WTC11 (cell line): ENCODE measurements around the gene PRSS8. TPM values are rescaled to one million over a fixed set of nuclear protein-coding genes. Genes with fewer than 3 reads are reported as not detected.

Experiments
- ATAC-seq: fragments of 200-7000 bp; cut with Tn5 transposase; 2 replicates; pipeline ENCODE4 v1.10.0; 2021; ENCODE audit warnings: mild to moderate bottlenecking, moderate library complexity
- CTCF ChIA-PET: fragments of 300-600 bp; sonication (Branson Sonifier 250); formaldehyde crosslinking; loops from one replicate; lab custom pipeline; 2021; ENCODE audit warnings: antibody characterized with exemption; lab: Charles Lee
- POLR2A ChIA-PET: fragments of 350-600 bp; sonication (Branson Sonifier 250); formaldehyde crosslinking; loops from one replicate; lab custom pipeline; 2021; ENCODE audit warnings: antibody characterized with exemption; lab: Charles Lee
- DNase-seq: peaks from one replicate; pipeline ENCODE4 v3.0.0; 2021; ENCODE audit warnings: low spot score
- H3K27ac Mint-ChIP-seq: 2 replicates; pipeline ENCODE4 v1.8.0; 2021; ENCODE audit warnings: mixed read lengths
- H3K27me3 Mint-ChIP-seq: 2 replicates; pipeline ENCODE4 v1.8.0; 2021; ENCODE audit warnings: low read depth, mild to moderate bottlenecking, moderate library complexity, mixed read lengths
- H3K36me3 Mint-ChIP-seq: 2 replicates; pipeline ENCODE4 v1.8.0; 2021; ENCODE audit warnings: mixed read lengths
- H3K4me1 Mint-ChIP-seq: 2 replicates; pipeline ENCODE4 v1.8.0; 2022; ENCODE audit warnings: mixed read lengths
- H3K4me3 Mint-ChIP-seq: 2 replicates; pipeline ENCODE4 v1.8.0; 2021; ENCODE audit warnings: mild to moderate bottlenecking, moderate library complexity, mixed read lengths
- H3K9me3 Mint-ChIP-seq: 2 replicates; pipeline ENCODE4 v1.8.0; 2021; ENCODE audit warnings: mixed read lengths
- ATF1 ChIP-seq: sonication (generic); formaldehyde crosslinking; IDR thresholded peaks from 2 replicates; pipeline ENCODE4 v1.8.1; 2023; ENCODE audit warnings: mild to moderate bottlenecking, moderate library complexity, missing genetic modification reagents
- CBFB ChIP-seq: sonication (generic); formaldehyde crosslinking; IDR thresholded peaks from 2 replicates; pipeline ENCODE4 v1.8.1; 2022; ENCODE audit warnings: mild to moderate bottlenecking, low read depth, missing genetic modification reagents
- CREM ChIP-seq: sonication (generic); formaldehyde crosslinking; IDR thresholded peaks from 2 replicates; pipeline ENCODE4 v1.8.1; 2022; ENCODE audit warnings: mild to moderate bottlenecking, missing genetic modification reagents, moderate library complexity
- FOXK1 ChIP-seq: sonication (generic); formaldehyde crosslinking; IDR thresholded peaks from 2 replicates; pipeline ENCODE4 v1.8.0; 2022; ENCODE audit warnings: mild to moderate bottlenecking, moderate library complexity, missing genetic modification reagents
- IRF1 ChIP-seq: sonication (generic); formaldehyde crosslinking; IDR thresholded peaks from 2 replicates; pipeline ENCODE4 v1.8.0; 2023; ENCODE audit warnings: missing genetic modification reagents
- JAZF1 ChIP-seq: fragments of 250-450 bp; sonication (Bioruptor Pico); IDR thresholded peaks from 2 replicates; pipeline ENCODE4 v1.9.0; 2021; ENCODE audit warnings: moderate library complexity, mild to moderate bottlenecking, inconsistent platforms
- MYBL2 ChIP-seq: sonication (generic); formaldehyde crosslinking; IDR thresholded peaks from 2 replicates; pipeline ENCODE4 v1.8.1; 2023; ENCODE audit warnings: mild to moderate bottlenecking, moderate library complexity, missing genetic modification reagents
- NFATC4 ChIP-seq: fragments of 250-450 bp; sonication (Bioruptor Pico); IDR thresholded peaks from 2 replicates; pipeline ENCODE4 v1.9.0; 2021; ENCODE audit warnings: mild to moderate bottlenecking
- OVOL2 ChIP-seq: fragments of 250-450 bp; sonication (Bioruptor Pico); IDR thresholded peaks from 2 replicates; pipeline ENCODE4 v1.9.0; 2021; ENCODE audit warnings: mild to moderate bottlenecking, borderline replicate concordance
- RORB ChIP-seq: fragments of 250-450 bp; sonication (Bioruptor Pico); IDR thresholded peaks from 2 replicates; pipeline ENCODE4 v1.9.0; 2021; ENCODE audit warnings: mild to moderate bottlenecking
- SOX15 ChIP-seq: fragments of 250-450 bp; sonication (Bioruptor Pico); IDR thresholded peaks from 2 replicates; pipeline ENCODE4 v1.9.0; 2021; ENCODE audit warnings: mild to moderate bottlenecking
- STAT6 ChIP-seq: sonication (generic); formaldehyde crosslinking; conservative IDR thresholded peaks from 2 replicates; pipeline ENCODE4 v1.8.1; 2023; ENCODE audit warnings: mild to moderate bottlenecking, low read depth, missing genetic modification reagents, moderate library complexity
- TCF7 ChIP-seq: sonication (generic); formaldehyde crosslinking; IDR thresholded peaks from 2 replicates; pipeline ENCODE4 v1.8.0; 2022; ENCODE audit warnings: mild to moderate bottlenecking, low read depth, missing genetic modification reagents, moderate library complexity
- TEAD1 ChIP-seq: sonication (generic); formaldehyde crosslinking; IDR thresholded peaks from 2 replicates; pipeline ENCODE4 v1.8.0; 2022; ENCODE audit warnings: mild to moderate bottlenecking, missing genetic modification reagents
- TP53 ChIP-seq: sonication (generic); formaldehyde crosslinking; IDR thresholded peaks from 2 replicates; pipeline ENCODE4 v1.8.1; 2023; ENCODE audit warnings: mild to moderate bottlenecking, missing genetic modification reagents
- ZBTB21 ChIP-seq: sonication (generic); formaldehyde crosslinking; IDR thresholded peaks from 2 replicates; pipeline ENCODE4 v1.8.1; 2023; ENCODE audit warnings: mild to moderate bottlenecking, missing genetic modification reagents, borderline replicate concordance
- ZNF232 ChIP-seq: sonication (generic); formaldehyde crosslinking; IDR thresholded peaks from 2 replicates; pipeline ENCODE4 v1.8.0; 2022; ENCODE audit warnings: mild to moderate bottlenecking, missing genetic modification reagents
- ZNF263 ChIP-seq: sonication (generic); formaldehyde crosslinking; IDR thresholded peaks from 2 replicates; pipeline ENCODE4 v1.8.1; 2022; ENCODE audit warnings: low read depth, mild to moderate bottlenecking, moderate library complexity, missing genetic modification reagents
- ZNF281 ChIP-seq: sonication (generic); formaldehyde crosslinking; IDR thresholded peaks from 2 replicates; pipeline ENCODE4 v1.8.0; 2023; ENCODE audit warnings: mild to moderate bottlenecking, missing genetic modification reagents
- ZNF396 ChIP-seq: fragments of 250-450 bp; sonication (Bioruptor Pico); IDR thresholded peaks from 2 replicates; pipeline ENCODE4 v1.8.0; 2021; ENCODE audit warnings: mild to moderate bottlenecking, moderate library complexity, borderline replicate concordance
- ZNF512 ChIP-seq: sonication (generic); formaldehyde crosslinking; IDR thresholded peaks from 2 replicates; pipeline ENCODE4 v1.8.1; 2022; ENCODE audit warnings: missing genetic modification reagents, borderline replicate concordance
- ZNF671 ChIP-seq: fragments of 250-450 bp; sonication (Bioruptor Pico); IDR thresholded peaks from 2 replicates; pipeline ENCODE4 v1.8.0; 2021; ENCODE audit warnings: mild to moderate bottlenecking
- total RNA-seq: library from RNA; stranded (reverse); gene quantifications from 3 replicates; pipeline ENCODE4 v1.2.3, GENCODE V29; 2021

The PRSS8 gene
- total RNA-seq, 1 experiment from 2014 or later: 78.8 TPM

- TF ChIP-seq ZBTB21 (CRISPR knock-in tag) (no peak), TEAD1 (CRISPR knock-in tag) (no peak), JAZF1 (CRISPR knock-in tag) (no peak), MYBL2 (CRISPR knock-in tag) (no peak), ZNF396 (no peak), ZNF671 (CRISPR knock-in tag) (no peak), CREM (no peak), CBFB (CRISPR knock-in tag) (no peak)
Measured at GRCh38 chr16:31093132-31093703, 42.3 kb downstream of the PRSS8 start (continued).

GRCh38 chr16:31092330-31092729 lies 43.2 kb downstream of the PRSS8 start:
- no peak for ATAC-seq

More at GRCh38 chr16:31092330-31092729, 43.2 kb downstream of the PRSS8 start:
- TF ChIP-seq ZNF232 (CRISPR knock-in tag) (no peak), RORB (no peak), ZNF281 (CRISPR knock-in tag) (no peak), OVOL2 (CRISPR knock-in tag) (no peak), TP53 (CRISPR knock-in tag) (no peak), ZNF263 (CRISPR knock-in tag) (no peak), NFATC4 (no peak), IRF1 (CRISPR knock-in tag) (no peak), STAT6 (CRISPR knock-in tag) (no peak), FOXK1 (CRISPR knock-in tag) (no peak), TCF7 (CRISPR knock-in tag) (no peak), ZBTB21 (CRISPR knock-in tag) (no peak), ATF1 (CRISPR knock-in tag) (no peak), SOX15 (CRISPR knock-in tag) (no peak), JAZF1 (CRISPR knock-in tag) (no peak), ZNF512 (CRISPR knock-in tag) (no peak)
- H3K4me3 Mint-ChIP-seq: peak overlapping the region; percentile 41; the same call in 1 of the 2 replicates
- H3K27ac Mint-ChIP-seq: no peak overlapping the region
- no peak for DNase-seq
- no peaks in the 10 kb centered on the region for H3K27me3 Mint-ChIP-seq
- 0 out of 2 replicates have a peak, but pooled peaks cover 4% of the 10 kb centered on the region for H3K9me3 Mint-ChIP-seq
- H3K36me3 Mint-ChIP-seq: peaks cover 12% of the 10 kb centered on the region
- POLR2A ChIA-PET: interaction anchor here (0.7 to 1.6 kb wide), 3 partner anchors 18 to 108 kb away, joined by 3 to 4 read pairs (median 4); partner anchors contain the start of genes KAT8, ZNF646 and ZNF668
- CTCF ChIA-PET: interaction anchor here (0.7 to 3.2 kb wide), 8 partner anchors 19 to 368 kb away, joined by 3 to 24 read pairs (median 3); partner anchors contain the start of genes HSD3B7, KAT8, ZNF646 and ZNF668
- H3K4me1 Mint-ChIP-seq: peaks cover 14% of the 10 kb centered on the region
